K562 (cell line): ENCODE measurements around the gene PLAAT3. TPM values are rescaled to one million over a fixed set of nuclear protein-coding genes. Genes with fewer than 3 reads are reported as not detected.

Source experiments
- BRF1 ChIP-seq: IDR thresholded peaks from 3 replicates; pipeline ENCODE4 v1.6.1; 2011; ENCODE audit warnings: borderline replicate concordance, mild to moderate bottlenecking; ENCODE audit not compliant: insufficient read length; ENCODE audit errors: extremely low read depth
- EP400 ChIP-seq: fragments of 450-650 bp; IDR thresholded peaks from 2 replicates; pipeline ENCODE4 v1.6.1; 2017; ENCODE audit warnings: antibody characterized with exemption, mild to moderate bottlenecking, moderate library complexity
- ESRRA ChIP-seq: fragments of 450-650 bp; IDR thresholded peaks from 2 replicates; pipeline ENCODE4 v1.6.1; 2014; ENCODE audit warnings: low read depth, mild to moderate bottlenecking, moderate library complexity, borderline replicate concordance
- ETV6 ChIP-seq, 3 experiments: fragments of 150-350 bp in 1 of 3; sonication (generic) in 1 of 3; formaldehyde crosslinking in 1 of 3; IDR thresholded peaks; 2 replicates each; pipeline versions ENCODE4 v1.6.1 to v1.8.0; 2014 to 2022; ENCODE audit warnings: borderline replicate concordance in 2 of 3, low read depth in 2 of 3, antibody characterized with exemption in 1 of 3, low read length in 1 of 3, mild to moderate bottlenecking in 1 of 3, missing genetic modification reagents in 1 of 3
- GABPB2 ChIP-seq: fragments of 250-450 bp; sonication (Bioruptor Pico); conservative IDR thresholded peaks from 2 replicates; pipeline ENCODE4 v1.5.1; 2021; ENCODE audit warnings: mild to moderate bottlenecking
- HDAC3 ChIP-seq: fragments of 450-650 bp; IDR thresholded peaks from 2 replicates; pipeline ENCODE4 v1.6.1; 2018; ENCODE audit warnings: borderline replicate concordance, mild to moderate bottlenecking, moderate library complexity; ENCODE audit not compliant: partially characterized antibody
- NUFIP1 ChIP-seq: fragments of 450-650 bp; IDR thresholded peaks from 2 replicates; pipeline ENCODE4 v1.6.1; 2018; ENCODE audit not compliant: partially characterized antibody
- PCBP1 ChIP-seq: fragments of 200-400 bp; formaldehyde crosslinking; IDR thresholded peaks from 2 replicates; pipeline ENCODE4 v1.6.1; 2018; ENCODE audit warnings: mild to moderate bottlenecking, low read depth, low read length; ENCODE audit not compliant: poor library complexity, severe bottlenecking
- POLR2B ChIP-seq: fragments of 450-650 bp; IDR thresholded peaks from 2 replicates; pipeline ENCODE4 v1.6.1; 2018; ENCODE audit warnings: low read depth; ENCODE audit not compliant: partially characterized antibody
- PRMT5 ChIP-seq: sonication (generic); formaldehyde crosslinking; IDR thresholded peaks from 2 replicates; pipeline ENCODE4 v1.5.0; 2020; ENCODE audit warnings: missing genetic modification reagents
- RNF2 ChIP-seq: sonication (generic); IDR thresholded peaks from 2 replicates; pipeline ENCODE4 v1.6.1; 2016
- SAFB ChIP-seq: fragments of 200-400 bp; formaldehyde crosslinking; IDR thresholded peaks from 2 replicates; pipeline ENCODE4 v1.6.1; 2017; ENCODE audit warnings: low read depth, low read length, borderline replicate concordance
- SOX6 ChIP-seq: fragments of 450-650 bp; IDR thresholded peaks from 2 replicates; pipeline ENCODE4 v1.6.1; 2014; ENCODE audit warnings: mild to moderate bottlenecking
- SP1 ChIP-seq: sonication (generic); formaldehyde crosslinking; IDR thresholded peaks from 2 replicates; pipeline ENCODE4 v1.8.1; 2022; ENCODE audit warnings: mild to moderate bottlenecking, missing genetic modification reagents
- SUPT5H ChIP-seq: fragments of 450-650 bp; IDR thresholded peaks from 2 replicates; pipeline ENCODE4 v1.6.1; 2016
- XRCC5 ChIP-seq: fragments of 200-400 bp; formaldehyde crosslinking; IDR thresholded peaks from 2 replicates; pipeline ENCODE4 v1.6.1; 2017; ENCODE audit warnings: low read depth, mild to moderate bottlenecking, low read length
- ZNF699 ChIP-seq: fragments of 250-450 bp; sonication (Bioruptor Pico); IDR thresholded peaks from 2 replicates; pipeline ENCODE4 v1.8.0; 2021; ENCODE audit warnings: mild to moderate bottlenecking, moderate library complexity; ENCODE audit not compliant: insufficient replicate concordance
- polyA plus RNA-seq, 8 experiments: library from polyadenylated mRNA; depleted of rRNA in 4 of 8; stranded (reverse) in 5 of 8; unstranded in 3 of 8; fragments of >200 nt; fragmentation: Nextera tagmentation in 2 of 8; fragmentation: Illumina TruSeq in 1 of 8; extraction: Ambion mirVana in 2 of 8; extraction: Trizol in 1 of 8; gene quantifications; 2 replicates each; pipeline versions ENCODE4 v1.2.1 to v1.2.3, GENCODE V29; 2011 to 2014; ENCODE audit warnings: inconsistent platforms in 1 of 8, missing spikeins in 1 of 8
- total RNA-seq, 7 experiments: library from RNA; depleted of rRNA in 6 of 7; stranded (reverse); fragments of >200 nt in 6 of 7; fragmentation: Illumina TruSeq in 2 of 7; extraction: Trizol in 2 of 7; gene quantifications; 2 replicates each; pipeline versions ENCODE4 v1.2.1 to v1.2.3, GENCODE V29; 2011 to 2021; ENCODE audit warnings: low replicate concordance in 1 of 7
- TF ChIP-seq, protein P1 (sequence below): fragments of 250-450 bp; sonication (Bioruptor Pico); IDR thresholded peaks from 2 replicates; pipeline ENCODE4 v1.8.0; 2021; ENCODE audit warnings: moderate library complexity, mild to moderate bottlenecking, inconsistent platforms
- TF ChIP-seq, protein P2 (sequence below): sonication (generic); formaldehyde crosslinking; IDR thresholded peaks from 2 replicates; pipeline ENCODE4 v1.8.0; 2022; ENCODE audit warnings: missing genetic modification reagents, mild to moderate bottlenecking, borderline replicate concordance
- TF ChIP-seq, protein P3 (sequence below): sonication (generic); formaldehyde crosslinking; IDR thresholded peaks from 2 replicates; pipeline ENCODE4 v1.8.1; 2023; ENCODE audit warnings: mild to moderate bottlenecking, missing genetic modification reagents
- TF ChIP-seq, protein P4 (sequence below): IDR thresholded peaks from 2 replicates; pipeline ENCODE4 v1.6.1; 2014; ENCODE audit warnings: antibody characterized with exemption
- TF ChIP-seq, protein P5 (sequence below): fragments of 450-650 bp; IDR thresholded peaks from 2 replicates; pipeline ENCODE4 v1.6.1; 2016
- TF ChIP-seq, protein P6 (sequence below): sonication (generic); formaldehyde crosslinking; IDR thresholded peaks from 2 replicates; pipeline ENCODE4 v1.8.1; 2023; ENCODE audit warnings: mild to moderate bottlenecking, missing genetic modification reagents

Gene PLAAT3
- total and polyA plus RNA-seq, 9 of the 15 experiments (the other 6 are each of a cell fraction or from before 2014, with no cell fraction given): 0.80 to 2.7 (median 1.4) TPM

DNA sequence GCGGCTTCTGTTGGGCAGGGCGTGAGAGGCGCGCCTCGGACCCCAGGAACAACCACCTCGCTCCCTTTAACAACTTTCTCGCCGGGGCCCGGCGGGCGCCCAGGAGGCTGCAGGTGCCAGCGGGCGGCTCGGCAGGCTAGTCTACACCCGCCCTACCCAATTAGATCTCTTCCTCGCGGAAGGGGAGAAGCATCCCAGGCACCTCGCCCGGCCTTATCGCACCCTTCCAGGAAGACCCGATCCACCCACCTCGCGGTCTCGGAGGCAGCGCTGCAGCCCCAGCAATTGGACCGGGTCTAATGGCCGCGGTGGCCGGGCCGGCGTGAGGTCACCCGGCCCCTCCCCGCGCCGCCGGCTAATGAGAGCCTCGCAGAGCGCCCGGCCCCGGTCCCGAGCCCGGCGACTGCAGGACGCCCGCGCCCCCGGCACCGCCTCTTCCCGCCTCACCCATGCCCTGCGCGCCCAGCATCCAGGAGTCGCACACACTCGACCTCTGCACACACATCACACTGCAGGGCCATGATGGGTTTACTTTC lies at the start of gene PLAAT3 (continued):
- peak; percentile 69; the same call in 1 of the 2 replicates for TF ChIP-seq ESRRA
- TF ChIP-seq POLR2B: no peak
- TF ChIP-seq, protein P1, sequence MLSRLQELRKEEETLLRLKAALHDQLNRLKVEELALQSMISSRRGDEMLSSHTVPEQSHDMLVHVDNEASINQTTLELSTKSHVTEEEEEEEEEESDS: no peak
- no peak for TF ChIP-seq EP400
- TF ChIP-seq SOX6: peak; percentile 53; the same call in 1 of the 2 replicates
- TF ChIP-seq, protein P2, sequence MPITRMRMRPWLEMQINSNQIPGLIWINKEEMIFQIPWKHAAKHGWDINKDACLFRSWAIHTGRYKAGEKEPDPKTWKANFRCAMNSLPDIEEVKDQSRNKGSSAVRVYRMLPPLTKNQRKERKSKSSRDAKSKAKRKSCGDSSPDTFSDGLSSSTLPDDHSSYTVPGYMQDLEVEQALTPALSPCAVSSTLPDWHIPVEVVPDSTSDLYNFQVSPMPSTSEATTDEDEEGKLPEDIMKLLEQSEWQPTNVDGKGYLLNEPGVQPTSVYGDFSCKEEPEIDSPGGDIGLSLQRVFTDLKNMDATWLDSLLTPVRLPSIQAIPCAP (CRISPR knock-in tag): no peak
- peak; percentile 55; the same call in 1 of the 2 replicates for TF ChIP-seq SP1
- TF ChIP-seq, protein P3, sequence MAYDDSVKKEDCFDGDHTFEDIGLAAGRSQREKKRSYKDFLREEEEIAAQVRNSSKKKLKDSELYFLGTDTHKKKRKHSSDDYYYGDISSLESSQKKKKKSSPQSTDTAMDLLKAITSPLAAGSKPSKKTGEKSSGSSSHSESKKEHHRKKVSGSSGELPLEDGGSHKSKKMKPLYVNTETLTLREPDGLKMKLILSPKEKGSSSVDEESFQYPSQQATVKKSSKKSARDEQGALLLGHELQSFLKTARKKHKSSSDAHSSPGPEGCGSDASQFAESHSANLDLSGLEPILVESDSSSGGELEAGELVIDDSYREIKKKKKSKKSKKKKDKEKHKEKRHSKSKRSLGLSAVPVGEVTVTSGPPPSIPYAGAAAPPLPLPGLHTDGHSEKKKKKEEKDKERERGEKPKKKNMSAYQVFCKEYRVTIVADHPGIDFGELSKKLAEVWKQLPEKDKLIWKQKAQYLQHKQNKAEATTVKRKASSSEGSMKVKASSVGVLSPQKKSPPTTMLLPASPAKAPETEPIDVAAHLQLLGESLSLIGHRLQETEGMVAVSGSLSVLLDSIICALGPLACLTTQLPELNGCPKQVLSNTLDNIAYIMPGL (CRISPR knock-in tag): no peak
- no peak for TF ChIP-seq GABPB2 (CRISPR knock-in tag)
- no peak for TF ChIP-seq PRMT5 (CRISPR knock-in tag)
- TF ChIP-seq, protein P4, sequence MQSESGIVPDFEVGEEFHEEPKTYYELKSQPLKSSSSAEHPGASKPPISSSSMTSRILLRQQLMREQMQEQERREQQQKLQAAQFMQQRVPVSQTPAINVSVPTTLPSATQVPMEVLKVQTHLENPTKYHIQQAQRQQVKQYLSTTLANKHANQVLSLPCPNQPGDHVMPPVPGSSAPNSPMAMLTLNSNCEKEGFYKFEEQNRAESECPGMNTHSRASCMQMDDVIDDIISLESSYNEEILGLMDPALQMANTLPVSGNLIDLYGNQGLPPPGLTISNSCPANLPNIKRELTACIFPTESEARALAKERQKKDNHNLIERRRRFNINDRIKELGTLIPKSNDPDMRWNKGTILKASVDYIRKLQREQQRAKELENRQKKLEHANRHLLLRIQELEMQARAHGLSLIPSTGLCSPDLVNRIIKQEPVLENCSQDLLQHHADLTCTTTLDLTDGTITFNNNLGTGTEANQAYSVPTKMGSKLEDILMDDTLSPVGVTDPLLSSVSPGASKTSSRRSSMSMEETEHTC: no peak
- no peak for TF ChIP-seq HDAC3
- no peak for TF ChIP-seq XRCC5
- no peak for TF ChIP-seq BRF1
- no peak for TF ChIP-seq RNF2
- no peak for TF ChIP-seq ETV6 (IDR thresholded peaks at IDR 0.05; ENCODE audit: borderline replicate concordance in 1 of 2, low read depth in 2 of 2, low read length in 1 of 2)
- no peak for TF ChIP-seq ETV6 (CRISPR knock-in tag; IDR thresholded peaks at IDR 0.05; ENCODE audit: borderline replicate concordance)
- TF ChIP-seq ZNF699 (CRISPR knock-in tag): no peak
- TF ChIP-seq PCBP1: peak; percentile 39
- TF ChIP-seq, protein P5, sequence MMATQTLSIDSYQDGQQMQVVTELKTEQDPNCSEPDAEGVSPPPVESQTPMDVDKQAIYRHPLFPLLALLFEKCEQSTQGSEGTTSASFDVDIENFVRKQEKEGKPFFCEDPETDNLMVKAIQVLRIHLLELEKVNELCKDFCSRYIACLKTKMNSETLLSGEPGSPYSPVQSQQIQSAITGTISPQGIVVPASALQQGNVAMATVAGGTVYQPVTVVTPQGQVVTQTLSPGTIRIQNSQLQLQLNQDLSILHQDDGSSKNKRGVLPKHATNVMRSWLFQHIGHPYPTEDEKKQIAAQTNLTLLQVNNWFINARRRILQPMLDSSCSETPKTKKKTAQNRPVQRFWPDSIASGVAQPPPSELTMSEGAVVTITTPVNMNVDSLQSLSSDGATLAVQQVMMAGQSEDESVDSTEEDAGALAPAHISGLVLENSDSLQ: no peak
- no peak for TF ChIP-seq SAFB
- TF ChIP-seq NUFIP1: no peak
- no peak for TF ChIP-seq SUPT5H
- TF ChIP-seq, protein P6, sequence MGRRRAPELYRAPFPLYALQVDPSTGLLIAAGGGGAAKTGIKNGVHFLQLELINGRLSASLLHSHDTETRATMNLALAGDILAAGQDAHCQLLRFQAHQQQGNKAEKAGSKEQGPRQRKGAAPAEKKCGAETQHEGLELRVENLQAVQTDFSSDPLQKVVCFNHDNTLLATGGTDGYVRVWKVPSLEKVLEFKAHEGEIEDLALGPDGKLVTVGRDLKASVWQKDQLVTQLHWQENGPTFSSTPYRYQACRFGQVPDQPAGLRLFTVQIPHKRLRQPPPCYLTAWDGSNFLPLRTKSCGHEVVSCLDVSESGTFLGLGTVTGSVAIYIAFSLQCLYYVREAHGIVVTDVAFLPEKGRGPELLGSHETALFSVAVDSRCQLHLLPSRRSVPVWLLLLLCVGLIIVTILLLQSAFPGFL: no peak
